Epidermal melanocyte (primary cell): ENCODE measurements around the gene MAML2.

Experiments
- DNase-seq: peaks from one replicate; pipeline ENCODE4 v3.0.0; 2011; ENCODE audit warnings: low spot score; ENCODE audit not compliant: insufficient read length

MAML2 gene

DNA sequence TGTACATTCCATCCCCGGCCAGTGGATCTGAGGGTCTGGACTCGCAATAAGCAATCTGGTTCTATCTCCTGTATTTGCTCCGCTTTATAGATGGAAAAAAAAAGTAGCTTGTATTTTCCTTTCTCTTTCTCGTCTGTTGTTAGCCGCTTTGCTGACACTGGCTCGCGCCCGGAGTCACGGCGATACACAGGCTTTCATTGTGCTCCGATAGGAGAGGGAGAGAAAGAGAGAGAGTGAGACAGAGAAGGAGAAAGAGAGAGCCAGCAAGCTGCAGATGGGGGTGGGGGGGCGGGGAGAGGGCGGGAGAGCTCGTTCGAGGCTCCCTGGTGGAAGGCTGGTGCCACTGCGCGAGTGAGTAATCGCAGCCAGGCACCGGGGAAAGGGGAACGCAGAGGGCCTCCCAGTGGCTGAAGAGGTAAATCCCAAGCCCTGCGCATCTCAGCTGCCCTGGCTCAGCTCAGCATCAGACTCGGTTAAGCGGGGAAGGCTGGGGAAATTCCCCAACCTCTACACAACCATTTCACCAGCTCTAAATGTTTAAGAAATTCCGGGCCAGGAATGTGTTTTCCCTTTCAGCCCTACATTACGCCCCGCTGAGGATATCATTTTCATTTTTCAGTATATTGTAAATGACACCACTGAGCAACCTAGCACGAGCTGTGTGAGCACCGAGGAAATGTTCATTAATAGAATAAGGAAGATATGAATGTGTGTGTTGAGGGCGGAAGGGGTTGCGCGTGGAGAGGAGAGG is at the start of gene MAML2:
TSS of gene MAML2 (minus strand) at position 235 of the 751 bp plus-strand sequence. CDS start 1,300 bp downstream, outside the sequence.
- peak; percentile 94 for DNase-seq

DNA sequence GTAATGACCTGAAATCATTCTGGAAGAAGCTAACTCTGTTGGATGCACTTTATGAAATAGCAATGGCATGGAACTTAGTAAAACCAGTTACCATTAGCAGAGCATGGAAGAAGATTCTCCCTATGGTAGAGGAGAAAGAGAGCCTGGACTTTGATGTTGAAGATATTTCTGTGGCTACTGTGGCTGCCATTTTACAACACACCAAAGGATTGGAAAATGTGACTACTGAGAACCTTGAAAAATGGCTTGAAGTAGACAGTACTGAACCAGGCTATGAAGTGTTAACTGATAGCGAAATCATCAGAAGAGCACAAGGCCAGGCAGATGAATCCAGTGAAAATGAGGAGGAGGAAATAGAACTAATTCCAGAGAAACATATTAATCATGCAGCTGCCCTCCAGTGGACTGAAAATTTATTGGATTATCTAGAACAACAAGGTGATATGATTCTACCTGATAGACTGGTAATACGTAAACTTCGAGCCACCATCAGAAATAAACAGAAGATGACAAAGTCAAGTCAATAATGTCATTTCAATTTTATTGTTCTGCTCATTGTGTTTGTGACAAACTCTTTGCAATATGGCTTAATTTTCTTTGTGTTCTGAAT is 48.8 kb upstream of the MAML2 start:
- DNase-seq = no peak

DNA sequence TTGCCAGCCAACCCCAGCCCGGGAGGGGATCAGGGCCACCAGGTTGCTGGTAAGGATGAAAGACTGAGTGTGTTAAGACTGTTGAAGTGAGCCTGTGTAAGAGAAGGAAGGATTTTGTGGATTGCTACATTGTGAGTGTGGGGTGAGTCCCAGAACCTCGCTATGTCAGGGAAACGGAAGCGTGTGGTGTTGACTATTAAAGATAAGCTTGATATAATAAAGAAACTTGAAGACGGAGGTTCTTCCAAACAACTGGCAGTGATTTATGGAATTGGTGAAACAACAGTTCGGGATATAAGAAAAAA is 47.4 kb upstream of the MAML2 start:
- DNase-seq = no peak

GRCh38 chr11:96389720-96390487 is 46.9 kb upstream of the MAML2 start, which contains the start of the genes CCDC82 and JRKL:
TSS of gene CCDC82 (minus strand) at chr11:96389912. CDS start at chr11:96384747, 5,165 bp downstream.
TSS of gene JRKL (plus strand) at chr11:96390013. CDS start at chr11:96390650, 637 bp downstream.
- DNase-seq = peak; percentile 93

- peak; percentile 16 for DNase-seq
Observed at GRCh38 chr11:96388891-96389719, 46.1 kb upstream of the MAML2 start.

- DNase-seq = no peak
Observed at GRCh38 chr11:96385187-96385586, 42.2 kb upstream of the MAML2 start.

GRCh38 chr11:96384156-96384555 is 41.2 kb upstream of the MAML2 start:
- DNase-seq = no peak

DNA sequence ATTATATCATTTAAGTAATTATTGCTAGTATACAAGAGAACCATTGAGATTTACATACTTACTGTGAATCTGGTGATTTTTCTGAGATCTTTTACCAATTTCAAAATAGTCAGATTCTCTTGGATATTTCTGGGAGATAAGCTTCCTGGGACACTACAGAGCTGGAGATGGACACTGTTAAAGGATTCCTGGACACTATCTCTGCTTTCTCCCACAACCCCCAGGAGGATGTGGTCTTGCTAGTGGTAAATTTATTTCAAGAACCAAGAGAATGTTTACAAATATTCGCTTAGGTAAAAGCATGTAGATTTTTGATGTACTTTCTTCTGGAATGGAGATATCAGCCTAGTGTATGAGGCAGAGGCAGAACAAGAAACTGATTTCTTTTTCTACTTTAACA is 33.8 kb upstream of the MAML2 start:
- DNase-seq = no peak

GRCh38 chr11:96373826-96374225 is 30.8 kb upstream of the MAML2 start:
- DNase-seq = no peak

DNA sequence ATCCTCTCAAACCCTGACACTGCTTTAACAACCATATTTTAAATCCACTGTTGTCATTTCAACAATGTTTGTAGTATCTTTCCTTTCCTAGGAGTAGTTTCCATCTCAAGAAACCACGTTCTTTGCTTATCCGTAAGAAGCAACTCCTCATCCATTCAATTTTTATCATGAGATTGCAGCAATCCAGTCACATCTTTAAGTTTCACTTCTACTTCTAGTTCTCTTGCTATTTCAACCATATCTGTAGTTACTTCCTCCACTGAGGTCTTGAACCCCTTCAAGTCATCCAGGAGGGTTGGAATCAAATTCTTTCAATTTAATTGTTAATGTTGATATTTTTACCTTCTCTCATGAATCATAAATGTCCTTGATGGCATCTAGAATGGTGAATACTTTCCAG is 24.3 kb upstream of the MAML2 start:
- DNase-seq = no peak

GRCh38 chr11:96366024-96366423 is 23.0 kb upstream of the MAML2 start:
- DNase-seq = no peak

GRCh38 chr11:96365493-96365892 is 22.5 kb upstream of the MAML2 start:
- DNase-seq = no peak

- DNase-seq = no peak
Observed at GRCh38 chr11:96361778-96362177, 18.8 kb upstream of the MAML2 start.

- DNase-seq = no peak
Observed at GRCh38 chr11:96358321-96358720, 15.3 kb upstream of the MAML2 start.

DNA sequence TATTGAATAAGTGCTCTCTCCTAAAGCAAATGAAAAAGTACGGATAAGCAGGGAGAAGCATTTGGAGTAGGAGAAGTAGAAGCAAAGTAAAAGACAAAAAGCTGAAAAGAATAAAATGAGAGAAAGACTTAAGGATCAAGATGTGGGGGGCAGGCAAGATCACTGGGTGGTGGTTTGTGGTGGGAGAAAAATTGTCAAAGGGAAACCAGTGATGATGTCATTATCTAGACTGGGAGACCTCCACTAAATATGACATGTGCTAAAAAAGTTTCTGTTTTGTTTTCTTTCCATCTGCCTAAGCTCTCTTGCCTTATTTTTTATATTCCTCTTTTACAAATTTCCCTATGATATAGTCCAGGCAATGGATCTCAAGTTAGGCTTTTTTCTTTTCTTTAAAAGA is 14.8 kb upstream of the MAML2 start:
- DNase-seq = no peak

- DNase-seq = no peak
Observed at GRCh38 chr11:96356848-96357247, 13.9 kb upstream of the MAML2 start.

- DNase-seq = no peak
Observed at GRCh38 chr11:96342014-96342960, 708 bp downstream of the MAML2 start.

- no peak for DNase-seq
Observed at GRCh38 chr11:96341211-96342013, 1.6 kb downstream of the MAML2 start.

GRCh38 chr11:96340555-96340885 is 2.5 kb downstream of the MAML2 start:
- no peak for DNase-seq
